GM11168 (cell line): ENCODE data around the gene ABCC4.
"Not testable (repeated sequence)": the region's sequence is repeated elsewhere in the genome, so short reads cannot be mapped to it uniquely, and the experiment has no call there.

Experiments
- in situ Hi-C: fragments of 300-500 bp; cut with MboI; formaldehyde crosslinking; loops from one replicate; pipeline ENCODE4 v1.12.0; 2022; ENCODE audit warnings: low sequenced_read_pairs; ENCODE audit not compliant: unreplicated experiment

The ABCC4 gene

GRCh38 chr13:95204231-95204765 is 97.0 kb downstream of the ABCC4 start:
- in situ Hi-C loops = no loop called here

- in situ Hi-C loops = no loop called here
Observed at GRCh38 chr13:95201814-95202651, 99.2 kb downstream of the ABCC4 start.

- in situ Hi-C loops = not testable (repeated sequence)
Observed at GRCh38 chr13:95200386-95200957, 100.8 kb downstream of the ABCC4 start.

GRCh38 chr13:95199896-95200295 is 101.4 kb downstream of the ABCC4 start:
- in situ Hi-C loops = loop anchor here (10.0 kb wide), 1 partner anchor 95 kb away; no protein-coding TSS in a partner anchor

GRCh38 chr13:95198606-95199005 is 102.6 kb downstream of the ABCC4 start:
- in situ Hi-C loops = loop anchor here (10.0 kb wide), 1 partner anchor 96 kb away; no protein-coding TSS in a partner anchor

- in situ Hi-C loops = loop anchor here (10.0 kb wide), 1 partner anchor 97 kb away; no protein-coding TSS in a partner anchor
Observed at GRCh38 chr13:95197548-95197947, 103.7 kb downstream of the ABCC4 start.

- in situ Hi-C loops = loop anchor here (10.0 kb wide), 1 partner anchor 100 kb away; no protein-coding TSS in a partner anchor
Observed at GRCh38 chr13:95195146-95195545, 106.1 kb downstream of the ABCC4 start.

GRCh38 chr13:95193509-95194230 is 107.6 kb downstream of the ABCC4 start:
- in situ Hi-C loops = loop anchor here (5.0 to 10.0 kb wide), 2 partner anchors 101 to 209 kb away; no protein-coding TSS in a partner anchor

GRCh38 chr13:95192998-95193397 is 108.3 kb downstream of the ABCC4 start:
- in situ Hi-C loops = loop anchor here (5.0 to 10.0 kb wide), 2 partner anchors 102 to 209 kb away; no protein-coding TSS in a partner anchor

GRCh38 chr13:95192564-95192945 is 108.7 kb downstream of the ABCC4 start:
- in situ Hi-C loops = loop anchor here (5.0 to 10.0 kb wide), 2 partner anchors 102 to 210 kb away; no protein-coding TSS in a partner anchor

GRCh38 chr13:95191821-95192563 is 109.3 kb downstream of the ABCC4 start:
- in situ Hi-C loops = loop anchor here (5.0 to 10.0 kb wide), 2 partner anchors 103 to 210 kb away; no protein-coding TSS in a partner anchor

- in situ Hi-C loops = no loop called here
Observed at GRCh38 chr13:95188128-95188527, 113.1 kb downstream of the ABCC4 start.

GRCh38 chr13:95185851-95186250 is 115.4 kb downstream of the ABCC4 start:
- in situ Hi-C loops = no loop called here

GRCh38 chr13:95185311-95185710 is 115.9 kb downstream of the ABCC4 start:
- in situ Hi-C loops = no loop called here

- in situ Hi-C loops = no loop called here
Observed at GRCh38 chr13:95184317-95184716, 116.9 kb downstream of the ABCC4 start.

- in situ Hi-C loops = no loop called here
Observed at GRCh38 chr13:95182570-95183265, 118.5 kb downstream of the ABCC4 start.

- in situ Hi-C loops = no loop called here
Observed at GRCh38 chr13:95181586-95181985, 119.7 kb downstream of the ABCC4 start.

GRCh38 chr13:95180513-95181245 is 120.6 kb downstream of the ABCC4 start:
- in situ Hi-C loops = no loop called here
